Ovary (tissue), 9 donors: ENCODE measurements around the gene RHD. TPM values are rescaled to one million over a fixed set of nuclear protein-coding genes. Genes with fewer than 3 reads are reported as not detected.
"Not testable (repeated sequence)": the region's sequence is repeated elsewhere in the genome, so short reads cannot be mapped to it uniquely, and the experiment has no call there.

Source experiments
- DNase-seq, 5 donors: peaks; one replicate each; pipeline ENCODE4 v3.0.0-alpha.2; 2019 to 2020
- H3K27ac ChIP-seq, 2 donors: fragments of 200-600 bp; one replicate each; pipeline versions ENCODE4 v1.5.1 to v1.8.0; 2019 to 2022
- H3K27me3 ChIP-seq: fragments of 200-600 bp; one replicate; pipeline ENCODE4 v1.8.0; 2022
- H3K36me3 ChIP-seq: fragments of 200-600 bp; sonication (generic); one replicate; pipeline ENCODE4 v1.5.1; 2019
- H3K4me1 ChIP-seq: one replicate; pipeline ENCODE4 v1.8.1; 2013; ENCODE audit warnings: mild to moderate bottlenecking, moderate library complexity; ENCODE audit not compliant: insufficient read depth
- H3K4me3 ChIP-seq: fragments of 200-600 bp; sonication (generic); one replicate; pipeline ENCODE4 v1.5.1; 2017
- H3K9me3 ChIP-seq, 2 donors: fragments of 200-600 bp in 1 of 2; sonication (generic) in 1 of 2; one replicate each; pipeline versions ENCODE4 v1.5.1 to v1.8.1; 2013 to 2019; ENCODE audit warnings: mild to moderate bottlenecking in 1 of 2, moderate library complexity in 1 of 2
- CTCF ChIP-seq, 3 donors: fragments of 450-650 bp in 2 of 3; fragments of 200-600 bp in 1 of 3; IDR thresholded peaks; one replicate each; pipeline versions ENCODE4 v1.5.1 to v1.8.0; 2016 to 2022; ENCODE audit warnings: antibody characterized with exemption in 3 of 3, mild to moderate bottlenecking in 1 of 3
- EP300 ChIP-seq: sonication (generic); formaldehyde crosslinking; IDR thresholded peaks from one replicate; pipeline ENCODE4 v1.6.1; 2017; ENCODE audit warnings: antibody characterized with exemption
- POLR2A ChIP-seq: fragments of 450-650 bp; IDR thresholded peaks from one replicate; pipeline ENCODE4 v1.6.1; 2017; ENCODE audit warnings: antibody characterized with exemption, mild to moderate bottlenecking, moderate library complexity
- WGBS, 3 donors: extraction: QIAGEN DNeasy Blood & Tissue Kit in 1 of 3; methylation state at CpG; one replicate each; pipeline versions ENCODE4 v1.1.5 to v1.1.7; 2013 to 2017; 5-methylcytosine and 5-hydroxymethylcytosine counted together
- intact Hi-C, 4 donors: fragments of 100-400 bp; cut with DNase I; formaldehyde crosslinking; loops; one replicate each; pipeline versions ENCODE4 v1.11.0 to v1.15.1; 2022 to 2023
- polyA plus RNA-seq, 2 donors: library from polyadenylated mRNA; stranded (reverse); fragments of 200-250 nt in 1 of 2; fragments of 350-450 nt in 1 of 2; fragmentation: Illumina TruSeq in 1 of 2; extraction: RNeasy Lipid Tissue Mini Kit (QIAGEN cat#74804) in 1 of 2; gene quantifications; one replicate each; pipeline ENCODE4 v1.2.3, GENCODE V29; 2013 to 2014
- total RNA-seq, 7 donors: library from RNA; depleted of rRNA in 2 of 7; stranded (reverse); fragments of >200 nt in 2 of 7; fragmentation: NEBNext Ultra II Directional in 3 of 7; extraction: Animal tissue kit (Norgen Biotek cat#: 25700) in 3 of 7; gene quantifications; one replicate each; pipeline versions ENCODE4 v1.1.0 to v1.2.4, GENCODE V29; 2016 to 2023
- donor health status: DM: no; HTN: no; CAD: no; lungs with moderate emphysema.
- donor health status: DM: no; HTN: no; CAD: no.
- donor health status: Bipolar disorder and iron deficiency.
- donor health status: DM: yes; HTN: yes; CAD: no.
- donor health status: DM: no; HTN: no; CAD: no.
- donor health status: DM: yes; HTN: yes; CAD: no.

Gene RHD
- total and polyA plus RNA-seq, 9 donors, result not detected

GRCh38 chr1:25356848-25357247 is 84.5 kb downstream of the RHD start:
- WGBS, 3 donors, result 66 to 69% (median 68%) methylated on average over 1 of the region's 1 CpG
- Histone ChIP-seq H3K36me3 (no peaks in the 10 kb centered on the region), H3K4me3 (no peak overlapping the region), H3K27ac (no peak overlapping the region), H3K9me3 (no peaks in the 10 kb centered on the region), H3K27me3 (no peaks in the 10 kb centered on the region), H3K4me1 (peaks cover 8% of the 10 kb centered on the region)
- no peak for TF ChIP-seq EP300
- no peak for DNase-seq
- intact Hi-C loops, result no loop called here

- no peaks in the 10 kb centered on the region for H3K27me3 ChIP-seq
- peak overlapping the region in 1 of 2 donors; percentile 65 for H3K27ac ChIP-seq
- WGBS, 3 donors, result 61 to 75% (median 65%) methylated on average over 7 of the region's 7 CpGs
- no peaks in the 10 kb centered on the region for H3K9me3 ChIP-seq
- no peak overlapping the region for H3K4me3 ChIP-seq
- TF ChIP-seq POLR2A, result no peak
- TF ChIP-seq CTCF (IDR thresholded peaks at IDR 0.05), result no peak
- no peak for TF ChIP-seq EP300
- no peak for DNase-seq
- H3K4me1 ChIP-seq, result peaks cover 9% of the 10 kb centered on the region
- intact Hi-C loops, result no loop called here
- H3K36me3 ChIP-seq, result no peaks in the 10 kb centered on the region
These were observed 88.6 kb downstream of the RHD start for GRCh38 chr1:25360596-25361581.

- H3K4me1 ChIP-seq, result peaks cover 9% of the 10 kb centered on the region
- H3K27me3 ChIP-seq, result no peaks in the 10 kb centered on the region
- no peak overlapping the region for H3K4me3 ChIP-seq
- TF ChIP-seq POLR2A (no peak), CTCF (IDR thresholded peaks at IDR 0.05) (no peak), EP300 (no peak)
- 23 to 47% (median 38%) methylated on average over 2 of the region's 2 CpGs for WGBS, 3 donors
- H3K9me3 ChIP-seq, result no peaks in the 10 kb centered on the region
- no peak for DNase-seq
- peak overlapping the region in 1 of 2 donors; percentile 65 for H3K27ac ChIP-seq
- intact Hi-C loops, result no loop called here
- H3K36me3 ChIP-seq, result no peaks in the 10 kb centered on the region
These were observed 89.6 kb downstream of the RHD start for GRCh38 chr1:25361901-25362300.

- H3K27me3 ChIP-seq, DNase-seq, H3K9me3 ChIP-seq, H3K36me3 ChIP-seq, H3K4me3 ChIP-seq, intact Hi-C loops, H3K27ac ChIP-seq, H3K4me1 ChIP-seq: not testable (repeated sequence)
- WGBS, 3 donors, result 0% methylated on average over 1 of the region's 17 CpGs; no CpG with 5 or more reads in 2 of the 3 donors
These were observed 90.6 kb downstream of the RHD start for GRCh38 chr1:25362634-25363559.

- WGBS, 3 donors, result 87 to 90% (median 88%) methylated on average over 4 of the region's 4 CpGs
- H3K27ac ChIP-seq, result no peak overlapping the region
- H3K9me3 ChIP-seq, result no peaks in the 10 kb centered on the region
- TF ChIP-seq EP300 (no peak), CTCF (IDR thresholded peaks at IDR 0.05) (no peak), POLR2A (no peak)
- intact Hi-C loops, result no loop called here
- no peaks in the 10 kb centered on the region for H3K36me3 ChIP-seq
- DNase-seq, result no peak
- H3K4me3 ChIP-seq, result no peak overlapping the region
- H3K4me1 ChIP-seq, result no peaks in the 10 kb centered on the region
- H3K27me3 ChIP-seq, result no peaks in the 10 kb centered on the region
These were observed 96.9 kb downstream of the RHD start for GRCh38 chr1:25369241-25369640.

GRCh38 chr1:25369691-25370271 is 97.5 kb downstream of the RHD start:
- 92% methylated on average over 12 of the region's 12 CpGs for WGBS, 3 donors
- H3K4me3 ChIP-seq, H3K9me3 ChIP-seq, DNase-seq, intact Hi-C loops, H3K36me3 ChIP-seq, H3K27me3 ChIP-seq, H3K27ac ChIP-seq, H3K4me1 ChIP-seq: not testable (repeated sequence)

GRCh38 chr1:25371757-25372156 is 99.4 kb downstream of the RHD start:
- H3K4me1 ChIP-seq, H3K9me3 ChIP-seq, H3K36me3 ChIP-seq, H3K27ac ChIP-seq, intact Hi-C loops, H3K4me3 ChIP-seq, H3K27me3 ChIP-seq: not testable (repeated sequence)
- 10 to 24% (median 21%) methylated on average over 7 of the region's 7 CpGs for WGBS, 3 donors
- peak in 1 of 5 donors; percentile 34 for DNase-seq
